Subcutaneous abdominal adipose tissue (tissue), 5 donors: ENCODE measurements around the gene MAPKAP1.

ENCODE experiments used
- H3K27ac ChIP-seq: one replicate; pipeline ENCODE4 v1.7.0; 2013; ENCODE audit warnings: low read depth, mild to moderate bottlenecking, inconsistent platforms, low read length, moderate library complexity
- H3K27me3 ChIP-seq, 5 donors: one replicate each; pipeline ENCODE4 v1.7.0; 2013; ENCODE audit warnings: low read length in 5 of 5, inconsistent platforms in 1 of 5; ENCODE audit not compliant: control insufficient read depth in 5 of 5, insufficient read depth in 4 of 5
- H3K36me3 ChIP-seq, 5 donors: one replicate each; pipeline ENCODE4 v1.7.0; 2013; ENCODE audit warnings: low read length in 5 of 5; ENCODE audit not compliant: control insufficient read depth in 5 of 5, insufficient read depth in 5 of 5
- H3K4me1 ChIP-seq, 5 donors: one replicate each; pipeline ENCODE4 v1.7.0; 2013; ENCODE audit warnings: low read length in 5 of 5, mild to moderate bottlenecking in 3 of 5, moderate library complexity in 1 of 5; ENCODE audit not compliant: control insufficient read depth in 5 of 5, insufficient read depth in 5 of 5
- H3K4me3 ChIP-seq, 5 donors: one replicate each; pipeline ENCODE4 v1.7.0; 2013; ENCODE audit warnings: low read length in 5 of 5, low read depth in 1 of 5
- H3K9ac ChIP-seq, 5 donors: one replicate each; pipeline ENCODE4 v1.7.0; 2013; ENCODE audit warnings: low read length in 5 of 5, mild to moderate bottlenecking in 4 of 5, moderate library complexity in 3 of 5
- H3K9me3 ChIP-seq, 5 donors: one replicate each; pipeline ENCODE4 v1.7.0; 2013; ENCODE audit warnings: low read length in 5 of 5; ENCODE audit not compliant: control insufficient read depth in 5 of 5
- donor health status: healthy.
- donor health status: healthy.
- donor health status: healthy.
- donor health status: healthy.
- donor health status: healthy.

MAPKAP1 gene

GRCh38 chr9:125638239-125639045, 68.6 kb downstream of the MAPKAP1 start:
- no peaks in the 10 kb centered on the region for H3K36me3 ChIP-seq

GRCh38 chr9:125637241-125637640, 69.8 kb downstream of the MAPKAP1 start:
- Histone ChIP-seq H3K4me3 (no peak overlapping the region), H3K36me3 (no peaks in the 10 kb centered on the region), H3K4me1 (peaks cover 3 to 29% (median 13%) of the 10 kb centered on the region in 5 donors), H3K27me3 (no peaks in the 10 kb centered on the region), H3K27ac (no peak overlapping the region), H3K9me3 (no peaks in the 10 kb centered on the region), H3K9ac (no peak overlapping the region)

More at GRCh38 chr9:125638239-125639045, 68.6 kb downstream of the MAPKAP1 start:
- Histone ChIP-seq H3K4me3 (no peak overlapping the region), H3K27me3 (no peaks in the 10 kb centered on the region), H3K27ac (no peak overlapping the region), H3K4me1 (peaks cover 3 to 17% (median 10%) of the 10 kb centered on the region in 5 donors), H3K9me3 (no peaks in the 10 kb centered on the region), H3K9ac (no peak overlapping the region)

- H3K27me3 ChIP-seq = no peaks in the 10 kb centered on the region
- H3K4me1 ChIP-seq = peaks cover 3 to 30% (median 13%) of the 10 kb centered on the region in 5 donors
- no peaks in the 10 kb centered on the region for H3K36me3 ChIP-seq
- no peak overlapping the region for H3K27ac ChIP-seq
- no peak overlapping the region for H3K9ac ChIP-seq
- H3K9me3 ChIP-seq = no peaks in the 10 kb centered on the region
- H3K4me3 ChIP-seq = no peak overlapping the region
Observed at GRCh38 chr9:125635888-125636287, 71.1 kb downstream of the MAPKAP1 start.

- Histone ChIP-seq H3K9ac (no peak overlapping the region), H3K4me1 (peaks cover 3 to 30% (median 13%) of the 10 kb centered on the region in 5 donors), H3K27ac (no peak overlapping the region), H3K27me3 (no peaks in the 10 kb centered on the region), H3K4me3 (no peak overlapping the region), H3K9me3 (no peaks in the 10 kb centered on the region), H3K36me3 (no peaks in the 10 kb centered on the region)
Observed at GRCh38 chr9:125634040-125634717, 72.8 kb downstream of the MAPKAP1 start.

GRCh38 chr9:125633116-125633745, 73.8 kb downstream of the MAPKAP1 start:
- H3K27ac ChIP-seq = no peak overlapping the region
- H3K9ac ChIP-seq = no peak overlapping the region
- no peaks in the 10 kb centered on the region for H3K36me3 ChIP-seq
- H3K9me3 ChIP-seq = no peaks in the 10 kb centered on the region
- no peaks in the 10 kb centered on the region for H3K27me3 ChIP-seq
- peaks cover 2 to 21% (median 7%) of the 10 kb centered on the region in 5 donors for H3K4me1 ChIP-seq
- no peak overlapping the region for H3K4me3 ChIP-seq

- H3K27ac ChIP-seq = no peak overlapping the region
- H3K27me3 ChIP-seq = no peaks in the 10 kb centered on the region
- H3K9me3 ChIP-seq = no peaks in the 10 kb centered on the region
- no peak overlapping the region for H3K4me3 ChIP-seq
- H3K9ac ChIP-seq = no peak overlapping the region
- H3K4me1 ChIP-seq = peaks cover 0 to 18% (median 4%) of the 10 kb centered on the region in 5 donors
- no peaks in the 10 kb centered on the region for H3K36me3 ChIP-seq
Observed at GRCh38 chr9:125632321-125633115, 74.5 kb downstream of the MAPKAP1 start.

- no peaks in the 10 kb centered on the region for H3K9me3 ChIP-seq
- H3K4me1 ChIP-seq = peaks cover 0 to 18% (median 4%) of the 10 kb centered on the region in 5 donors
- no peak overlapping the region for H3K9ac ChIP-seq
- H3K27me3 ChIP-seq = no peaks in the 10 kb centered on the region
- H3K36me3 ChIP-seq = no peaks in the 10 kb centered on the region
- no peak overlapping the region for H3K4me3 ChIP-seq
- no peak overlapping the region for H3K27ac ChIP-seq
Observed at GRCh38 chr9:125631391-125632085, 75.5 kb downstream of the MAPKAP1 start.

GRCh38 chr9:125630436-125630835, 76.6 kb downstream of the MAPKAP1 start:
- H3K27ac ChIP-seq = no peak overlapping the region
- no peaks in the 10 kb centered on the region for H3K36me3 ChIP-seq
- H3K9ac ChIP-seq = no peak overlapping the region
- no peak overlapping the region for H3K4me3 ChIP-seq
- no peaks in the 10 kb centered on the region for H3K9me3 ChIP-seq
- no peaks in the 10 kb centered on the region for H3K27me3 ChIP-seq
- peaks cover 0 to 18% (median 4%) of the 10 kb centered on the region in 5 donors for H3K4me1 ChIP-seq

GRCh38 chr9:125629446-125629845, 77.6 kb downstream of the MAPKAP1 start:
- Histone ChIP-seq H3K9me3 (no peaks in the 10 kb centered on the region), H3K9ac (no peak overlapping the region), H3K27me3 (no peaks in the 10 kb centered on the region), H3K4me1 (peaks cover 0 to 16% (median 4%) of the 10 kb centered on the region in 5 donors), H3K27ac (no peak overlapping the region), H3K4me3 (no peak overlapping the region), H3K36me3 (no peaks in the 10 kb centered on the region)
